Liver (tissue), 9 donors: ENCODE results near the gene SLC39A3. TPM values are rescaled to one million over a fixed set of nuclear protein-coding genes. Genes with fewer than 3 reads are reported as not detected.

Source experiments
- DNase-seq: peaks from one replicate; pipeline ENCODE4 v3.0.0-alpha.2; 2017; ENCODE audit warnings: low spot score
- H3K27ac ChIP-seq, 2 donors: one replicate each; pipeline ENCODE4 v1.7.0; 2013; ENCODE audit warnings: inconsistent platforms in 2 of 2, low read length in 2 of 2, control low read depth in 1 of 2, low read depth in 1 of 2, mild to moderate bottlenecking in 1 of 2
- H3K27me3 ChIP-seq, 4 donors: one replicate each; pipeline versions ENCODE4 v1.6.1 to v1.7.0; 2013; ENCODE audit warnings: low read length in 3 of 4, inconsistent platforms in 1 of 4, mild to moderate bottlenecking in 1 of 4, moderate library complexity in 1 of 4; ENCODE audit not compliant: control insufficient read depth in 4 of 4, insufficient read depth in 4 of 4
- H3K36me3 ChIP-seq, 4 donors: one replicate each; pipeline versions ENCODE4 v1.6.1 to v1.7.0; 2013; ENCODE audit warnings: low read length in 3 of 4, mild to moderate bottlenecking in 3 of 4, low read depth in 1 of 4, moderate library complexity in 1 of 4; ENCODE audit not compliant: control insufficient read depth in 4 of 4, insufficient read depth in 3 of 4
- H3K4me1 ChIP-seq, 4 donors: one replicate each; pipeline versions ENCODE4 v1.6.1 to v1.7.0; 2013; ENCODE audit warnings: low read length in 3 of 4, mild to moderate bottlenecking in 3 of 4, moderate library complexity in 1 of 4; ENCODE audit not compliant: control insufficient read depth in 4 of 4, insufficient read depth in 4 of 4
- H3K4me3 ChIP-seq, 3 donors: one replicate each; pipeline versions ENCODE4 v1.6.1 to v1.7.0; 2013; ENCODE audit warnings: low read length in 3 of 3, control low read depth in 1 of 3, low read depth in 1 of 3, mild to moderate bottlenecking in 1 of 3
- H3K9ac ChIP-seq, 2 donors: one replicate each; pipeline ENCODE4 v1.7.0; 2013; ENCODE audit warnings: low read length in 2 of 2, mild to moderate bottlenecking in 2 of 2, moderate library complexity in 2 of 2, control low read depth in 1 of 2, low read depth in 1 of 2
- H3K9me3 ChIP-seq, 4 donors: one replicate each; pipeline versions ENCODE4 v1.6.1 to v1.7.0; 2013; ENCODE audit warnings: low read length in 3 of 4; ENCODE audit not compliant: control insufficient read depth in 4 of 4
- FOXA1 ChIP-seq: IDR thresholded peaks from 2 replicates; pipeline ENCODE4 v1.6.1; 2016; ENCODE audit warnings: antibody characterized with exemption
- TAF1 ChIP-seq: conservative IDR thresholded peaks from 2 replicates; pipeline ENCODE4 v1.6.1; 2016; ENCODE audit warnings: antibody characterized with exemption, mild to moderate bottlenecking
- WGBS: extraction: QIAGEN DNeasy Blood & Tissue Kit; methylation state at CpG from one replicate; pipeline ENCODE4 v1.1.7; 2013; 5-methylcytosine and 5-hydroxymethylcytosine counted together
- polyA plus RNA-seq, 2 donors: library from polyadenylated mRNA; stranded (reverse) in 1 of 2; unstranded in 1 of 2; fragments of 200-250 nt in 1 of 2; fragments of >200 nt in 1 of 2; fragmentation: Nextera tagmentation in 1 of 2; extraction: Ambion mirVana in 1 of 2; gene quantifications; one replicate each; pipeline versions ENCODE4 v1.2.1 to v1.2.3, GENCODE V29; 2013 to 2015
- total RNA-seq, 2 donors: library from RNA; depleted of rRNA; stranded (reverse); fragments of >200 nt; gene quantifications; one replicate each; pipeline ENCODE4 v1.2.3, GENCODE V29; 2014
- TF ChIP-seq, protein P1 (sequence below): IDR thresholded peaks from 2 replicates; pipeline ENCODE4 v1.6.1; 2016; ENCODE audit warnings: antibody characterized with exemption
- TF ChIP-seq, protein P2 (sequence below): IDR thresholded peaks from 2 replicates; pipeline ENCODE4 v1.6.1; 2016; ENCODE audit warnings: antibody characterized with exemption
- TF ChIP-seq, protein P3 (sequence below): fragments of 150-350 bp; IDR thresholded peaks from 2 replicates; pipeline ENCODE4 v1.5.1; 2017; ENCODE audit warnings: improper control_type of control experiment, low read depth, low read length; ENCODE audit not compliant: missing input control
- TF ChIP-seq, protein P4 (sequence below): IDR thresholded peaks from 2 replicates; pipeline ENCODE4 v1.6.1; 2016; ENCODE audit warnings: antibody characterized with exemption
- TF ChIP-seq, protein P5 (sequence below): IDR thresholded peaks from 2 replicates; pipeline ENCODE4 v1.6.1; 2016; ENCODE audit warnings: antibody characterized with exemption, mild to moderate bottlenecking
- donor health status: healthy.
- donor health status: healthy.
- donor health status: healthy.
- donor health status: healthy.
- donor health status: healthy.

Gene SLC39A3
- total and polyA plus RNA-seq, 4 donors: 19.8 to 29.0 (median 24.2) TPM

DNA sequence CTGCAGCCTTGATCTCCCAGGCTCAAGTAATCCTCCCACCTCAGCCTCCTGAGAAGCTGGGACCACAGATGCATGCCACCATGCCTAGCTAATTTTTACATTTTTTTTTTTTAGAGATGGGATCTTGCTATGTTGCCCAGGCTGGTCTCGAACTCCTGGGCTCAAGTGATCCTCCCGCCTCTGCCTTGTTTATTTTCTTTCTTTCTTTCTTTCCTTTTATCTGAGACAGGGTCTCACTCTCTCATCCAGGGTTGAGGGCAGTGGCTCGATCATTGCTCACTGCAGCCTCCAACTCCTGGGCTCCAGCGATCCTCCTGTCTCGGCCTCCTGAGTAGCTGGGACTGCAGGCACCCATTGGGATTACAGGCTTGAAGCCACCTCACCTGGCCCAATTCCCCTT is 33.6 kb downstream of the SLC39A3 start:
- H3K27me3 ChIP-seq: peaks cover 0 to under 1% (median 0%) of the 10 kb centered on the region in 4 donors
- H3K4me3 ChIP-seq: no peak overlapping the region
- H3K36me3 ChIP-seq: no peaks in the 10 kb centered on the region
- DNase-seq: no peak
- TF ChIP-seq TAF1 (no peak), FOXA1 (no peak)
- TF ChIP-seq, protein P1, sequence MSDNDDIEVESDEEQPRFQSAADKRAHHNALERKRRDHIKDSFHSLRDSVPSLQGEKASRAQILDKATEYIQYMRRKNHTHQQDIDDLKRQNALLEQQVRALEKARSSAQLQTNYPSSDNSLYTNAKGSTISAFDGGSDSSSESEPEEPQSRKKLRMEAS: no peak
- TF ChIP-seq, protein P2, sequence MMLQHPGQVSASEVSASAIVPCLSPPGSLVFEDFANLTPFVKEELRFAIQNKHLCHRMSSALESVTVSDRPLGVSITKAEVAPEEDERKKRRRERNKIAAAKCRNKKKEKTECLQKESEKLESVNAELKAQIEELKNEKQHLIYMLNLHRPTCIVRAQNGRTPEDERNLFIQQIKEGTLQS: no peak
- TF ChIP-seq, protein P3, sequence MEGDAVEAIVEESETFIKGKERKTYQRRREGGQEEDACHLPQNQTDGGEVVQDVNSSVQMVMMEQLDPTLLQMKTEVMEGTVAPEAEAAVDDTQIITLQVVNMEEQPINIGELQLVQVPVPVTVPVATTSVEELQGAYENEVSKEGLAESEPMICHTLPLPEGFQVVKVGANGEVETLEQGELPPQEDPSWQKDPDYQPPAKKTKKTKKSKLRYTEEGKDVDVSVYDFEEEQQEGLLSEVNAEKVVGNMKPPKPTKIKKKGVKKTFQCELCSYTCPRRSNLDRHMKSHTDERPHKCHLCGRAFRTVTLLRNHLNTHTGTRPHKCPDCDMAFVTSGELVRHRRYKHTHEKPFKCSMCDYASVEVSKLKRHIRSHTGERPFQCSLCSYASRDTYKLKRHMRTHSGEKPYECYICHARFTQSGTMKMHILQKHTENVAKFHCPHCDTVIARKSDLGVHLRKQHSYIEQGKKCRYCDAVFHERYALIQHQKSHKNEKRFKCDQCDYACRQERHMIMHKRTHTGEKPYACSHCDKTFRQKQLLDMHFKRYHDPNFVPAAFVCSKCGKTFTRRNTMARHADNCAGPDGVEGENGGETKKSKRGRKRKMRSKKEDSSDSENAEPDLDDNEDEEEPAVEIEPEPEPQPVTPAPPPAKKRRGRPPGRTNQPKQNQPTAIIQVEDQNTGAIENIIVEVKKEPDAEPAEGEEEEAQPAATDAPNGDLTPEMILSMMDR: no peak
- TF ChIP-seq, protein P4, sequence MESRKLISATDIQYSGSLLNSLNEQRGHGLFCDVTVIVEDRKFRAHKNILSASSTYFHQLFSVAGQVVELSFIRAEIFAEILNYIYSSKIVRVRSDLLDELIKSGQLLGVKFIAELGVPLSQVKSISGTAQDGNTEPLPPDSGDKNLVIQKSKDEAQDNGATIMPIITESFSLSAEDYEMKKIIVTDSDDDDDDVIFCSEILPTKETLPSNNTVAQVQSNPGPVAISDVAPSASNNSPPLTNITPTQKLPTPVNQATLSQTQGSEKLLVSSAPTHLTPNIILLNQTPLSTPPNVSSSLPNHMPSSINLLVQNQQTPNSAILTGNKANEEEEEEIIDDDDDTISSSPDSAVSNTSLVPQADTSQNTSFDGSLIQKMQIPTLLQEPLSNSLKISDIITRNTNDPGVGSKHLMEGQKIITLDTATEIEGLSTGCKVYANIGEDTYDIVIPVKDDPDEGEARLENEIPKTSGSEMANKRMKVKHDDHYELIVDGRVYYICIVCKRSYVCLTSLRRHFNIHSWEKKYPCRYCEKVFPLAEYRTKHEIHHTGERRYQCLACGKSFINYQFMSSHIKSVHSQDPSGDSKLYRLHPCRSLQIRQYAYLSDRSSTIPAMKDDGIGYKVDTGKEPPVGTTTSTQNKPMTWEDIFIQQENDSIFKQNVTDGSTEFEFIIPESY: no peak
- TF ChIP-seq, protein P5, sequence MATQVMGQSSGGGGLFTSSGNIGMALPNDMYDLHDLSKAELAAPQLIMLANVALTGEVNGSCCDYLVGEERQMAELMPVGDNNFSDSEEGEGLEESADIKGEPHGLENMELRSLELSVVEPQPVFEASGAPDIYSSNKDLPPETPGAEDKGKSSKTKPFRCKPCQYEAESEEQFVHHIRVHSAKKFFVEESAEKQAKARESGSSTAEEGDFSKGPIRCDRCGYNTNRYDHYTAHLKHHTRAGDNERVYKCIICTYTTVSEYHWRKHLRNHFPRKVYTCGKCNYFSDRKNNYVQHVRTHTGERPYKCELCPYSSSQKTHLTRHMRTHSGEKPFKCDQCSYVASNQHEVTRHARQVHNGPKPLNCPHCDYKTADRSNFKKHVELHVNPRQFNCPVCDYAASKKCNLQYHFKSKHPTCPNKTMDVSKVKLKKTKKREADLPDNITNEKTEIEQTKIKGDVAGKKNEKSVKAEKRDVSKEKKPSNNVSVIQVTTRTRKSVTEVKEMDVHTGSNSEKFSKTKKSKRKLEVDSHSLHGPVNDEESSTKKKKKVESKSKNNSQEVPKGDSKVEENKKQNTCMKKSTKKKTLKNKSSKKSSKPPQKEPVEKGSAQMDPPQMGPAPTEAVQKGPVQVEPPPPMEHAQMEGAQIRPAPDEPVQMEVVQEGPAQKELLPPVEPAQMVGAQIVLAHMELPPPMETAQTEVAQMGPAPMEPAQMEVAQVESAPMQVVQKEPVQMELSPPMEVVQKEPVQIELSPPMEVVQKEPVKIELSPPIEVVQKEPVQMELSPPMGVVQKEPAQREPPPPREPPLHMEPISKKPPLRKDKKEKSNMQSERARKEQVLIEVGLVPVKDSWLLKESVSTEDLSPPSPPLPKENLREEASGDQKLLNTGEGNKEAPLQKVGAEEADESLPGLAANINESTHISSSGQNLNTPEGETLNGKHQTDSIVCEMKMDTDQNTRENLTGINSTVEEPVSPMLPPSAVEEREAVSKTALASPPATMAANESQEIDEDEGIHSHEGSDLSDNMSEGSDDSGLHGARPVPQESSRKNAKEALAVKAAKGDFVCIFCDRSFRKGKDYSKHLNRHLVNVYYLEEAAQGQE: no peak
- H3K9ac ChIP-seq: no peak overlapping the region
- no peak overlapping the region for H3K27ac ChIP-seq
- no peaks in the 10 kb centered on the region for H3K9me3 ChIP-seq
- H3K4me1 ChIP-seq: peaks cover 2 to 7% (median 4%) of the 10 kb centered on the region in 4 donors
- 92% methylated on average over 5 of the region's 5 CpGs for WGBS

DNA sequence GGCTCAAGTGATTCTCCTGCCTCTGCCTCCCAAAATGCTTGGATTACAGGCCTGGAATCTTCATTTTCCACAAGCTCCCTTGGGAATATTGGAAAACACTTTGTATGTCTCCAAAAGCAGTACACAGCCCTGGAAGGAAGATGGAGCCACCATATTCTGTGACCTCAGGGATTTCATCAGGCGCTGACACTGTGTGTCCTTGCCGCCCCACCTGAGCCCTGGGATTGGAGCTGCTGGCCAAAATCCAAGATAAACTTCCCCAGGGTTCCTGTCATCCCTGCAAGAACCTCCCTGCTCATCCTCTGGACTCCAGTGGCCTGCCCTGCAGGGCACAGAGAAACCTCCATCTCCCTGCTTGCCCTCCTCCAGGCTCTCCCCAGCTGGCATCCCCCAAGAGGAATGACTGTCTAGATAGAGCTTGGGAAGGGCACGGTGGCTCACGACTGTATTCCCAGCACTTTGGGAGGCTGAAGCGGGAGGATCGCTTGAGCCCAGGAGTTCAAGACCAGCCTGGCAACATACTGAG is 36.1 kb downstream of the SLC39A3 start:
- TF ChIP-seq, protein P3: no peak
- no peak for DNase-seq
- WGBS: 80% methylated on average over 6 of the region's 6 CpGs
- peaks cover 2 to 7% (median 4%) of the 10 kb centered on the region in 4 donors for H3K4me1 ChIP-seq
- no peaks in the 10 kb centered on the region for H3K9me3 ChIP-seq
- H3K27me3 ChIP-seq: no peaks in the 10 kb centered on the region
- no peak overlapping the region for H3K9ac ChIP-seq
- no peak overlapping the region for H3K27ac ChIP-seq
- no peaks in the 10 kb centered on the region for H3K36me3 ChIP-seq
- no peak overlapping the region for H3K4me3 ChIP-seq
